Karpas-422 (cell line): ENCODE data around the gene RNF123. TPM values are rescaled to one million over a fixed set of nuclear protein-coding genes. Genes with fewer than 3 reads are reported as not detected.

Experiments
- DNase-seq: peaks from one replicate; pipeline ENCODE4 v3.0.0-alpha.2; 2015
- H2AFZ ChIP-seq: fragments of 200-600 bp; sonication (generic); 2 replicates; pipeline ENCODE4 v1.6.1; 2014; ENCODE audit warnings: antibody characterized with exemption, low read length, mixed read lengths
- H3K27ac ChIP-seq: fragments of 200-600 bp; sonication (generic); 2 replicates; pipeline ENCODE4 v1.5.1; 2014; ENCODE audit warnings: mild to moderate bottlenecking, low read length, moderate library complexity
- H3K27me3 ChIP-seq: fragments of 200-600 bp; sonication (generic); 2 replicates; pipeline ENCODE4 v1.6.1; 2014; ENCODE audit warnings: low read length, mixed read lengths
- H3K36me3 ChIP-seq: fragments of 200-600 bp; sonication (generic); 2 replicates; pipeline ENCODE4 v1.6.1; 2014; ENCODE audit warnings: low read length, mixed read lengths; ENCODE audit not compliant: insufficient read depth
- H3K4me1 ChIP-seq: fragments of 200-600 bp; sonication (generic); 2 replicates; pipeline ENCODE4 v1.6.1; 2014; ENCODE audit warnings: mild to moderate bottlenecking, low read length, mixed read lengths
- H3K4me2 ChIP-seq: fragments of 200-600 bp; sonication (generic); 2 replicates; pipeline ENCODE4 v1.6.1; 2014; ENCODE audit warnings: low read length, low read depth, mild to moderate bottlenecking; ENCODE audit not compliant: poor library complexity, severe bottlenecking
- H3K4me3 ChIP-seq: fragments of 200-600 bp; sonication (generic); 2 replicates; pipeline ENCODE4 v1.5.1; 2014; ENCODE audit warnings: mild to moderate bottlenecking, antibody characterized with exemption, low read length, mixed read lengths
- H3K79me2 ChIP-seq: fragments of 200-600 bp; sonication (generic); 2 replicates; pipeline ENCODE4 v1.6.1; 2014; ENCODE audit warnings: mild to moderate bottlenecking, low read length, mixed read lengths
- H3K9ac ChIP-seq: fragments of 200-600 bp; sonication (generic); 2 replicates; pipeline ENCODE4 v1.6.0; 2014; ENCODE audit warnings: low read length
- H3K9me2 ChIP-seq: fragments of 200-600 bp; sonication (generic), shearing (Covaris generic); replicated peaks from 2 replicates; pipeline ENCODE4 v1.6.0; 2014; ENCODE audit warnings: mild to moderate bottlenecking, low read length, moderate library complexity; ENCODE audit not compliant: insufficient read depth
- H3K9me3 ChIP-seq: fragments of 300-700, 200-600 bp; sonication (generic); 2 replicates; pipeline ENCODE4 v1.6.1; 2014; ENCODE audit warnings: low read length, mixed read lengths
- H4K20me1 ChIP-seq: fragments of 200-600 bp; sonication (generic); 2 replicates; pipeline ENCODE4 v1.6.1; 2014; ENCODE audit warnings: mild to moderate bottlenecking, antibody characterized with exemption, low read length, low read depth; ENCODE audit not compliant: insufficient read depth
- total RNA-seq: library from RNA; depleted of rRNA; stranded (reverse); fragments of >200 nt; shearing (Covaris generic); gene quantifications from 2 replicates; pipeline ENCODE4 v1.2.3, GENCODE V29; 2014; ENCODE audit warnings: low replicate concordance; rRNA removed

Gene RNF123
- total RNA-seq, result 20.1 and 31.5 TPM in 2 replicates

DNA sequence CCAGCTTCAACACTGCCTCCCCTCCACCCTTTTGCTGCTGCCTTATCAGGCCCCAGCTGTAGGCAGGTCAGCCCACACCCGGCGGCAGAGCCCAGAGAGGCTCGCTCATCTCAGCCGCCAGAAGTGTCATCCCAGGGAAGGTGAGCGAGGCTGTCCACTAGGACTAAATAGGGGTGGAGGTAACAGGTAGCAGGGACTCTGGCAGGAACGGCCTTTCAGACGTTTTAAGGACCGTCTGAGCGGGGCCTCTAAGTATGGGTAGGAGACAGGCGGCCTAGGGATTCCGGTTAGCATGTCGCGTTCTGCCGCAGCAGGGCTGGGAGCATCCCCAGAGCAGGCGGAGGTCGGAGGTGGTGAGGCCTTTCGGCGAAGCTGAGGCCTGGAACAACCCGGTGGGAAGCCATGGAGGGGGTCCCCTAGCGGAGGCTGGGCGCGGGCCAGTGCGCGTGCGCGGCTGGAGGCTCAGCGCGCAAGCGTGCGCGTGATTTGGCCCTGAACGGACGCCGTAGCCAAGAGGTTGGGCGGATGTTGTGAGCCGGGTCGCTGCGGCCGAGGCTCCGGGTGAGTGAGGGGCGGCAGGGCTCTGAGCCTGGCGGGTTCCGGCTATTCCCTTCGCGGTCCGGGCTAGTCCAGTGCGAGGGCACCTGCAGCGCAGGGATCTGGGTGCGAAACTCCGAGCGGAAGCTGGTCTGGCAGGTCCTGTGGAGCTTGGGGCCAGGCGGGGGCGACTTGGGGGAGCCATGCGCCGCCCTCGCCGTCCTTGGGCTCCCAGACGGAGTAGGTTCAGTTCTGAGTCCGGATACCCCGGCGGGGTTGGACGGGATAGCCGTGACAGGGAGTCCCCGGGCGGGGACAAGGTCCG is at the start of gene RNF123, which contains the start of gene MST1:
Gene RNF123, plus strand, starts transcription at position 512 of the 862 bp plus-strand sequence. CDS start 1,609 bp downstream, outside the sequence.
Gene MST1, minus strand, starts transcription at position 429 of the 862 bp plus-strand sequence. CDS start 783 bp downstream, outside the sequence.
- no peaks in the 10 kb centered on the region for H3K36me3 ChIP-seq
- no peaks in the 10 kb centered on the region for H3K9me3 ChIP-seq
- H3K9me2 ChIP-seq, result no peaks in the 10 kb centered on the region
- peak; percentile 98 for DNase-seq
- H2AFZ ChIP-seq, result peak within 1 kb of the TSS; percentile 28; the same call in 1 of the 2 replicates
- peaks cover 36% of the 10 kb centered on the region for H3K79me2 ChIP-seq
- no peaks in the 10 kb centered on the region for H4K20me1 ChIP-seq
- H3K27ac ChIP-seq, result peak within 1 kb of the TSS; percentile 72
- peak within 1 kb of the TSS; percentile 86 for H3K9ac ChIP-seq
- peak within 1 kb of the TSS; percentile 85 for H3K4me3 ChIP-seq
- H3K4me2 ChIP-seq, result peak within 1 kb of the TSS; percentile 79
- no peaks in the 10 kb centered on the region for H3K27me3 ChIP-seq
- H3K4me1 ChIP-seq, result peaks cover 21% of the 10 kb centered on the region

DNA sequence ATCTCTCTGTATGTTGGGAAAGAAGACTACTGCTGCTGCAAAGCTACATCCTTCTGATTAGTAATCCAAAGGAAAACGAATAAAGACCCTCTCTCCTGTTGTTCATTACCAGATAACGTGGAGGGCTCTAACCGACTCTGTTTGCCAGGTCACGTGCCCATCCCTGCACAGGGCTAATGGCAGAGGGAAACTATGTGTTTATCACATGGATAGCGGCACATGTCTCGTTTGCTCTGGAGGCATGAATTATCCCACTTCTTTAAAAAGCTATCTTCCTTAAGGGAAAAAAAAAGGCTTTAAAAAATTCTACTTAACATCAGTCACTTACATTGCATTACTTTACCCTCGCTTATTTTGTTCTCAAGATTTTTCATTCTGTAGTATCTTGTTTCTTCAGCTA is 48.1 kb upstream of the RNF123 start:
- DNase-seq, result no peak
- H3K27ac ChIP-seq, result no peak overlapping the region

DNA sequence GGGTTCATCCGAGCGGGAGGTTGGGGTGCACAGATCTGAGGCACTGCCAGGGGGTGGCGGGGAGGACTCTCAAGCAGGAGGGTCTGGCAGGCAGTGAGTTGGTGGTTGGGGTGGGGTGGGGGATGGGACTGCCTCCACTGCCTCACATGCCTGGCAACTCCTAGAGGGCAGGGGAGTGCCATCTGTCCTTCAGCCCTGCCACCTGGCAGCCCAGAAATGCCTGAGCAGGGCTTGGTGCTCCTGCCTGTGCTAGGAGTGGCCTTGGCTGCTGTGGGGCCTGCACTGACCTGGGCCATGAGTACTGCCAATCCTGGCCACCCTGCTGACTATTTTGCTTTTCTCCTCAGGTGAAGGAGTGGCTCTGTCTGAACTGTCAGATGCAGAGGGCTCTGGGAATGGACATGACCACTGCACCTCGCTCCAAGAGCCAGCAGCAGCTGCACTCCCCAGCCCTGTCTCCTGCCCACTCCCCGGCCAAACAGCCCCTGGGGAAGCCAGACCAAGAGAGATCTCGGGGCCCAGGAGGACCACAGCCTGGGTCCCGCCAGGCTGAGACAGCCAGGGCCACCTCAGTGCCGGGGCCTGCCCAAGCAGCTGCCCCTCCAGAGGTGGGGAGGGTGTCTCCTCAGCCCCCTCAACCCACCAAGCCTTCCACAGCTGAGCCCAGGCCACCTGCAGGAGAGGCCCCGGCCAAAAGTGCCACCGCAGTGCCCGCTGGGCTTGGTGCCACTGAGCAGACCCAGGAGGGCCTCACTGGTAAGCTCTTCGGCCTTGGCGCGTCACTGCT is 47.2 kb upstream of the RNF123 start:
- Histone ChIP-seq H3K9me2 (no peaks in the 10 kb centered on the region), H3K4me2 (no peak overlapping the region), H3K9ac (no peak overlapping the region), H3K79me2 (no peaks in the 10 kb centered on the region), H4K20me1 (no peaks in the 10 kb centered on the region), H2AFZ (no peak overlapping the region), H3K27me3 (no peaks in the 10 kb centered on the region), H3K27ac (no peak overlapping the region), H3K4me1 (no peaks in the 10 kb centered on the region), H3K36me3 (no peaks in the 10 kb centered on the region), H3K9me3 (no peaks in the 10 kb centered on the region), H3K4me3 (no peak overlapping the region)
- no peak for DNase-seq

More for the DNA sequence above, 48.1 kb upstream of the RNF123 start:
- Histone ChIP-seq H2AFZ (no peak overlapping the region), H3K9me2 (no peaks in the 10 kb centered on the region), H4K20me1 (no peaks in the 10 kb centered on the region), H3K4me2 (no peak overlapping the region), H3K9me3 (no peaks in the 10 kb centered on the region), H3K36me3 (no peaks in the 10 kb centered on the region), H3K27me3 (no peaks in the 10 kb centered on the region), H3K4me3 (no peak overlapping the region), H3K79me2 (no peaks in the 10 kb centered on the region), H3K9ac (no peak overlapping the region), H3K4me1 (no peaks in the 10 kb centered on the region)

DNA sequence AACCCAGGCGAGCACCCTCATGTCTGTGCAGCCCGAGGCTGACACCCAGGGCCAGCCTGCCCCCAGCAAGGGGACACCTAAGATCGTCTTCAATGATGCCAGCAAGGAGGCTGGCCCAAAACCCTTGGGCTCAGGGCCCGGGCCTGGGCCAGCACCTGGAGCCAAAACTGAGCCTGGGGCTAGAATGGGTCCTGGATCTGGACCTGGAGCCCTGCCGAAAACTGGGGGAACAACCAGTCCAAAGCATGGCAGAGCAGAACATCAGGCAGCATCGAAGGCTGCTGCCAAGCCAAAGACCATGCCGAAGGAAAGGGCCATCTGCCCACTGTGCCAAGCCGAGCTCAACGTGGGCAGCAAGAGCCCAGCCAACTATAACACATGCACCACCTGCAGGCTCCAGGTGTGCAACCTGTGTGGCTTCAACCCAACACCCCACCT is 46.6 kb upstream of the RNF123 start:
- no peak overlapping the region for H3K27ac ChIP-seq
- H3K27me3 ChIP-seq, result no peaks in the 10 kb centered on the region
- no peaks in the 10 kb centered on the region for H3K9me3 ChIP-seq
- H3K4me1 ChIP-seq, result no peaks in the 10 kb centered on the region
- no peak overlapping the region for H2AFZ ChIP-seq
- H3K79me2 ChIP-seq, result no peaks in the 10 kb centered on the region
- H3K9ac ChIP-seq, result no peak overlapping the region
- no peaks in the 10 kb centered on the region for H3K36me3 ChIP-seq
- H4K20me1 ChIP-seq, result no peaks in the 10 kb centered on the region
- no peak overlapping the region for H3K4me2 ChIP-seq
- no peaks in the 10 kb centered on the region for H3K9me2 ChIP-seq
- no peak overlapping the region for H3K4me3 ChIP-seq
- no peak for DNase-seq

DNA sequence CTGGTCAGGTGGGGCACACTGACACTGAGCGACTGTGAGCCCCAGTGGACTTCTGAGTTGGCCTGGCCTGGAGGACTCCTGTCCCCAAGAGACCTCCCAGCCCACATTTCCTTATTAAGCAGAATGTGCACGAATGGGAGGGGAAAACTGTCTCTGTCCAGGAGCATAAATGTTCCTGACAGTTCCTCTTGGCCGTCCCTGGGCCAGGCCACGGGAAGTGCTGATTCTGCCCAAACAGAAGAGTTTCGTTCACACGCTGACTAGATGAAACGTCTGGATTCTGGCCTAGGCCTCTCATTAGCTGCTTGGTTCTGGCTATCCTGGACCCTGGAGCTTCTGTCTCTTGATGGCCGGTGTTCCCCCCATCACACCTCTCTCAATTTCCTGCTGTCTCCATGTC is 44.7 kb upstream of the RNF123 start:
- no peaks in the 10 kb centered on the region for H3K79me2 ChIP-seq
- no peak overlapping the region for H3K27ac ChIP-seq
- no peaks in the 10 kb centered on the region for H3K4me1 ChIP-seq
- no peak overlapping the region for H3K4me3 ChIP-seq
- no peak for DNase-seq
- no peaks in the 10 kb centered on the region for H3K36me3 ChIP-seq
- no peaks in the 10 kb centered on the region for H3K9me2 ChIP-seq
- H4K20me1 ChIP-seq, result no peaks in the 10 kb centered on the region
- H3K9ac ChIP-seq, result no peak overlapping the region
- H3K27me3 ChIP-seq, result no peaks in the 10 kb centered on the region
- H2AFZ ChIP-seq, result no peak overlapping the region
- no peaks in the 10 kb centered on the region for H3K9me3 ChIP-seq
- no peak overlapping the region for H3K4me2 ChIP-seq

DNA sequence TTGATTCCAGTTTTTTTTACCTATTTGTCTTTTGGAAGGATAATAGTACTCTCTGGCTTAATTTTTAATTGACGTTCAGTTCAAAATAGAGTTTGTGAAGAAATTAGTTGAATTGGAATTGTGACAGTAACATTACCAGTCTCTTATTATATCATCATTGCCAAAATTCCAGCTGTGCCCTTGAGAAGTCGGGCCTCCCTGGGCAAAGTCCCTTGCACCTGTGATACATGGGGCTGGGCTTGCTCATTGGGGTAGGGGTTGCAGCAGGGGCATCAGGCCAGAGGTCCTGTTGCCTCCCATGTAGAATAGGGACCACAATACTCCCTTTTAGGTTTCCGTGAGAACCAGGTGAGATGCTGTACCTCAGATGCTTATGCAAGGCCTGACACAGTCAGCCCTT is 43.1 kb upstream of the RNF123 start:
- H3K79me2 ChIP-seq, result no peaks in the 10 kb centered on the region
- H3K9me3 ChIP-seq, result no peaks in the 10 kb centered on the region
- H3K9ac ChIP-seq, result no peak overlapping the region
- no peaks in the 10 kb centered on the region for H3K4me1 ChIP-seq
- H3K4me3 ChIP-seq, result no peak overlapping the region
- H3K27ac ChIP-seq, result no peak overlapping the region
- no peaks in the 10 kb centered on the region for H3K27me3 ChIP-seq
- no peaks in the 10 kb centered on the region for H4K20me1 ChIP-seq
- no peak for DNase-seq
- H3K9me2 ChIP-seq, result no peaks in the 10 kb centered on the region
- H3K36me3 ChIP-seq, result no peaks in the 10 kb centered on the region
- H2AFZ ChIP-seq, result no peak overlapping the region
- no peak overlapping the region for H3K4me2 ChIP-seq

DNA sequence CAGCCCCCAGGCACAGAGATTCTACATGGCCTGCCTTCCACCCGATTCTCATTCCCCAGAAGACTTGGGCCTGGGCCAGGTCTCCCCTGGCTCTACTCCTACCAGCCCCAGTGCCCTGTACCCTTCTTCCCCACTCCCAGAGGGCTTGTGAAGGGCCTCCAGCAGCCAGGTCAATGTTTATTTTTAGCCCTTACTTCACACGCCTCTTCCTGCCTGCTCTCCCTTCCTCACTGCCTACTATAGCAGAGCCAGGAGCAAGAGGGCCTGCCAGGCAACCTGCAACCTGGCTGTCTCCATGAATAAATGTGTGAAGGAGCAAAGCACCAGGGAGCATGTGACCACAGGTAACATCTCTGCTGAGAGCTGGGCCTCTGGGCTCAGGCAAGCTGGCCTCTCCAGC is 41.6 kb upstream of the RNF123 start:
- H3K27me3 ChIP-seq, result no peaks in the 10 kb centered on the region
- no peaks in the 10 kb centered on the region for H3K9me3 ChIP-seq
- DNase-seq, result no peak

More for the DNA sequence above, 41.6 kb upstream of the RNF123 start:
- Histone ChIP-seq H3K9me2 (no peaks in the 10 kb centered on the region), H3K79me2 (no peaks in the 10 kb centered on the region), H3K36me3 (no peaks in the 10 kb centered on the region), H4K20me1 (no peaks in the 10 kb centered on the region), H3K4me1 (no peaks in the 10 kb centered on the region), H3K27ac (no peak overlapping the region), H3K9ac (no peak overlapping the region), H3K4me3 (no peak overlapping the region), H2AFZ (no peak overlapping the region), H3K4me2 (no peak overlapping the region)
